GM13977 (cell line): ENCODE data around the gene MAP3K8.

Experiments
- DNase-seq: peaks from one replicate; pipeline ENCODE4 v3.0.0; 2012; ENCODE audit warnings: low spot score
- CTCF ChIP-seq: IDR thresholded peaks from 2 replicates; pipeline ENCODE4 v1.5.1; 2012; ENCODE audit warnings: mild to moderate bottlenecking, control low read depth; ENCODE audit not compliant: insufficient read depth; ENCODE audit errors: extremely low read depth, missing control alignments
- in situ Hi-C: fragments of 300-500 bp; cut with MboI; formaldehyde crosslinking; loops from one replicate; pipeline ENCODE4 v1.12.0; 2022; ENCODE audit warnings: low sequenced_read_pairs, low pct_unique_long_range_greater_than_20kb, mixed read lengths, inconsistent platforms; ENCODE audit not compliant: unreplicated experiment

MAP3K8 gene

GRCh38 chr10:30455816-30456215 is 21.8 kb downstream of the MAP3K8 start:
- in situ Hi-C loops, result no loop called here
- no peak for DNase-seq
- TF ChIP-seq CTCF, result no peak

GRCh38 chr10:30456266-30456665 is 22.3 kb downstream of the MAP3K8 start:
- no peak for DNase-seq
- in situ Hi-C loops, result no loop called here

GRCh38 chr10:30459283-30459682 is 25.3 kb downstream of the MAP3K8 start:
- in situ Hi-C loops, result no loop called here
- no peak for DNase-seq

More at GRCh38 chr10:30456266-30456665, 22.3 kb downstream of the MAP3K8 start:
- TF ChIP-seq CTCF, result no peak

GRCh38 chr10:30460121-30460520 is 26.1 kb downstream of the MAP3K8 start:
- in situ Hi-C loops, result no loop called here
- TF ChIP-seq CTCF, result no peak
- no peak for DNase-seq

More at GRCh38 chr10:30459283-30459682, 25.3 kb downstream of the MAP3K8 start:
- no peak for TF ChIP-seq CTCF

- no peak for DNase-seq
- TF ChIP-seq CTCF, result no peak
- in situ Hi-C loops, result no loop called here
These were observed 28.5 kb downstream of the MAP3K8 start for GRCh38 chr10:30462513-30462912.

- DNase-seq, result no peak
- TF ChIP-seq CTCF, result no peak
- in situ Hi-C loops, result no loop called here
These were observed 30.0 kb downstream of the MAP3K8 start for GRCh38 chr10:30463944-30464451.

GRCh38 chr10:30464675-30465074 is 30.7 kb downstream of the MAP3K8 start:
- in situ Hi-C loops, result no loop called here
- no peak for TF ChIP-seq CTCF
- no peak for DNase-seq
